Keratinocyte (primary cell): ENCODE results near the gene PGPEP1.

Experiments used
- CTCF ChIP-seq, 3 experiments: IDR thresholded peaks in 1 of 3; conservative IDR thresholded peaks in 1 of 3; optimal IDR thresholded peaks in 1 of 3; 2 replicates in 2 of 3; 3 replicates in 1 of 3; pipeline versions ENCODE3 to v1.5.1; 2011; ENCODE audit warnings: low read length in 3 of 3, mild to moderate bottlenecking in 3 of 3, moderate library complexity in 2 of 3, control low read depth in 1 of 3, inconsistent platforms in 1 of 3; ENCODE audit not compliant: insufficient read depth in 2 of 3; ENCODE audit errors: extremely low read depth in 1 of 3
- EZH2 ChIP-seq: IDR thresholded peaks from one replicate; pipeline ENCODE4 v1.6.1; 2012; ENCODE audit warnings: inconsistent platforms, mild to moderate bottlenecking, low read length, moderate library complexity

GRCh38 chr19:18320865-18321733 is 19.3 kb upstream of the PGPEP1 start:
- TF ChIP-seq CTCF (optimal IDR thresholded peaks at IDR 0.05 in 1 of 3, IDR thresholded peaks at IDR 0.05 in 1 of 3, conservative IDR thresholded peaks at IDR 0.05 in 1 of 3; ENCODE audit: extremely low read depth in 1 of 3, insufficient read depth in 2 of 3, low read length in 3 of 3) (no peak), EZH2 (no peak)
